ENCODE results near the gene REPIN1.

The REPIN1 gene

DNA sequence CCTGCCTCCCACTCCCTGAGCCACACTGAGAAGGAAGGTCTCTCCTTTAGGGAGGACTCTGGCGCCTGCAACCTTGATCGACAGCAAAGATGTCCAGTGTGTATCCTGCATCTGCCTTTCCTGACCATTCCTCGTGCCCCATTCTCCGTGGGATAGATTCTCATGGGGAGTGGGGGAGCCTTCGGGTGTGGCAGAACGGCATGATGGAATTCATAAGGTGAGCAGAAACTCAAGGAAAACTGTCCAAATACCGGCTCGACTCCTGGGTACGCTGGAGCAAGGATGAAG, 26.6 kb upstream of the REPIN1 start:
- no peak overlapping the region for H3K4me3 ChIP-seq (replicated peaks; ENCODE audit: insufficient read depth, low read length)
- no peak overlapping the region for H3K27ac ChIP-seq (replicated peaks)
- peaks cover 7% of the 10 kb centered on the region for H3K27me3 ChIP-seq (ENCODE audit: insufficient read depth, poor library complexity, severe bottlenecking)
- TF ChIP-seq GABPA (IDR thresholded peaks at IDR 0.05; ENCODE audit: low read depth), result no peak
- TF ChIP-seq, protein P1, sequence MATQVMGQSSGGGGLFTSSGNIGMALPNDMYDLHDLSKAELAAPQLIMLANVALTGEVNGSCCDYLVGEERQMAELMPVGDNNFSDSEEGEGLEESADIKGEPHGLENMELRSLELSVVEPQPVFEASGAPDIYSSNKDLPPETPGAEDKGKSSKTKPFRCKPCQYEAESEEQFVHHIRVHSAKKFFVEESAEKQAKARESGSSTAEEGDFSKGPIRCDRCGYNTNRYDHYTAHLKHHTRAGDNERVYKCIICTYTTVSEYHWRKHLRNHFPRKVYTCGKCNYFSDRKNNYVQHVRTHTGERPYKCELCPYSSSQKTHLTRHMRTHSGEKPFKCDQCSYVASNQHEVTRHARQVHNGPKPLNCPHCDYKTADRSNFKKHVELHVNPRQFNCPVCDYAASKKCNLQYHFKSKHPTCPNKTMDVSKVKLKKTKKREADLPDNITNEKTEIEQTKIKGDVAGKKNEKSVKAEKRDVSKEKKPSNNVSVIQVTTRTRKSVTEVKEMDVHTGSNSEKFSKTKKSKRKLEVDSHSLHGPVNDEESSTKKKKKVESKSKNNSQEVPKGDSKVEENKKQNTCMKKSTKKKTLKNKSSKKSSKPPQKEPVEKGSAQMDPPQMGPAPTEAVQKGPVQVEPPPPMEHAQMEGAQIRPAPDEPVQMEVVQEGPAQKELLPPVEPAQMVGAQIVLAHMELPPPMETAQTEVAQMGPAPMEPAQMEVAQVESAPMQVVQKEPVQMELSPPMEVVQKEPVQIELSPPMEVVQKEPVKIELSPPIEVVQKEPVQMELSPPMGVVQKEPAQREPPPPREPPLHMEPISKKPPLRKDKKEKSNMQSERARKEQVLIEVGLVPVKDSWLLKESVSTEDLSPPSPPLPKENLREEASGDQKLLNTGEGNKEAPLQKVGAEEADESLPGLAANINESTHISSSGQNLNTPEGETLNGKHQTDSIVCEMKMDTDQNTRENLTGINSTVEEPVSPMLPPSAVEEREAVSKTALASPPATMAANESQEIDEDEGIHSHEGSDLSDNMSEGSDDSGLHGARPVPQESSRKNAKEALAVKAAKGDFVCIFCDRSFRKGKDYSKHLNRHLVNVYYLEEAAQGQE (IDR thresholded peaks at IDR 0.05; ENCODE audit: insufficient replicate concordance, low read depth), result no peak
- TF ChIP-seq CTCF (IDR thresholded peaks at IDR 0.05; ENCODE audit: insufficient read depth, low read length), result no peak
- no peak for TF ChIP-seq SPI1 (IDR thresholded peaks at IDR 0.05; ENCODE audit: borderline replicate concordance, low read depth)
- TF ChIP-seq POLR2AphosphoS5 (IDR thresholded peaks at IDR 0.05; ENCODE audit: low read depth), result no peak
- no peak for DNase-seq (ENCODE audit: low read depth in 1 of 2, low spot score in 1 of 2)

GRCh38 chr7:150343225-150343624, 25.4 kb upstream of the REPIN1 start:
- no peak for DNase-seq (ENCODE audit: low read depth in 1 of 2, low spot score in 1 of 2)
- Histone ChIP-seq H3K27me3 (ENCODE audit: insufficient read depth, poor library complexity, severe bottlenecking) (peaks cover 7% of the 10 kb centered on the region), H3K27ac (replicated peaks) (no peak overlapping the region), H3K4me3 (replicated peaks; ENCODE audit: insufficient read depth, low read length) (no peak overlapping the region)
- TF ChIP-seq POLR2AphosphoS5 (IDR thresholded peaks at IDR 0.05; ENCODE audit: low read depth), result no peak
- TF ChIP-seq, protein P1 (IDR thresholded peaks at IDR 0.05; ENCODE audit: insufficient replicate concordance, low read depth), result no peak
- no peak for TF ChIP-seq SPI1 (IDR thresholded peaks at IDR 0.05; ENCODE audit: borderline replicate concordance, low read depth)
- no peak for TF ChIP-seq CTCF (IDR thresholded peaks at IDR 0.05; ENCODE audit: insufficient read depth, low read length)
- TF ChIP-seq GABPA (IDR thresholded peaks at IDR 0.05; ENCODE audit: low read depth), result no peak

GRCh38 chr7:150344299-150344698, 24.3 kb upstream of the REPIN1 start:
- H3K27ac ChIP-seq (replicated peaks), result no peak overlapping the region

More at GRCh38 chr7:150344299-150344698, 24.3 kb upstream of the REPIN1 start:
- Histone ChIP-seq H3K27me3 (ENCODE audit: insufficient read depth, poor library complexity, severe bottlenecking) (peaks cover 7% of the 10 kb centered on the region), H3K4me3 (replicated peaks; ENCODE audit: insufficient read depth, low read length) (no peak overlapping the region)
- DNase-seq (ENCODE audit: low read depth in 1 of 2, low spot score in 1 of 2), result no peak
- TF ChIP-seq SPI1 (IDR thresholded peaks at IDR 0.05; ENCODE audit: borderline replicate concordance, low read depth), result no peak
- TF ChIP-seq, protein P1 (IDR thresholded peaks at IDR 0.05; ENCODE audit: insufficient replicate concordance, low read depth), result no peak

Data from HL-60 (cell line).